ENCODE results near the gene GPRASP1. TPM values are rescaled to one million over a fixed set of nuclear protein-coding genes. Genes with fewer than 3 reads are reported as not detected.

Gene GPRASP1
- total RNA-seq, 4 donors from 2014 or later = 1.2 to 8.6 (median 6.5) TPM

GRCh38 chrX:102610905-102611304 lies 40.4 kb upstream of the GPRASP1 start:
- no peaks in the 10 kb centered on the region for H3K4me1 ChIP-seq
- WGBS, 2 donors (ENCODE audit: low coverage in 1 of 2) = 60% methylated on average over 4 of the region's 4 CpGs; no CpG with 5 or more reads in 1 of the 2 donors
- no peak for DNase-seq
- H3K4me3 ChIP-seq = no peak overlapping the region
- no peak overlapping the region for H3K27ac ChIP-seq
- in situ Hi-C loops (cut with MboI; ENCODE audit: low pct_ligation_motif_present in 1 of 4, low pct_unique_long_range_greater_than_20kb in 1 of 4, low sequenced_read_pairs in 3 of 4) (no loop called here), intact Hi-C loops (cut with DNase I; ENCODE audit: low total_unique reads) (no loop called here)
- no peaks in the 10 kb centered on the region for H3K27me3 ChIP-seq
- H3K9me3 ChIP-seq = no peaks in the 10 kb centered on the region
- TF ChIP-seq CTCF (IDR thresholded peaks at IDR 0.05) (no peak), EP300 (IDR thresholded peaks at IDR 0.05; ENCODE audit: low read depth) (no peak), POLR2A (IDR thresholded peaks at IDR 0.05) (no peak), POLR2AphosphoS5 (IDR thresholded peaks at IDR 0.05) (no peak)
- H3K36me3 ChIP-seq = no peaks in the 10 kb centered on the region

DNA sequence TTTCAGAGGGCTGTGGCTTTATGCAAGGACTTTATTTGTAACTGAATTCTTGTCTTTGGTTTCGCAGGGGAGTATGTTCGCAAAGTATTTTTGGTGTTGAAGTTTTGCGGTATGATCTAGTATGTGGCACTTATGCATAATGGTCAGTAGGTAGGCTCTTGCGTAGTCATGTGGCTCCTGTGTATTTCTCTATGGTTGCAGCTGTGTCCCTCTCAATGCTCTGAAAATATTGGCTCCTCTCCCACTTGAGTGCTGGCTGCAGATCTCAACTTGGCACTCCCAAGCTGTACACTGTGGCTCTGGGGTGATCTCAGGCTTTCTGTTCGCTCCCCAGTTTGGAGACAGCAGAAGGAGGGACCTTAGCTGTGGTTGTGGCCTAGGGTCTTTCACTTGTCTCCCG lies 27.2 kb upstream of the GPRASP1 start:
- no peaks in the 10 kb centered on the region for H3K27me3 ChIP-seq
- 87% methylated on average over 6 of the region's 6 CpGs; no CpG with 5 or more reads in 1 of the 2 donors for WGBS, 2 donors (ENCODE audit: low coverage in 1 of 2)
- no peaks in the 10 kb centered on the region for H3K4me1 ChIP-seq
- no peak overlapping the region for H3K4me3 ChIP-seq
- H3K36me3 ChIP-seq = no peaks in the 10 kb centered on the region
- H3K27ac ChIP-seq = no peak overlapping the region
- in situ Hi-C loops (cut with MboI; ENCODE audit: low pct_ligation_motif_present in 1 of 4, low pct_unique_long_range_greater_than_20kb in 1 of 4, low sequenced_read_pairs in 3 of 4) = no loop called here
- no peaks in the 10 kb centered on the region for H3K9me3 ChIP-seq
- intact Hi-C loops (cut with DNase I; ENCODE audit: low total_unique reads) = no loop called here
- no peak for TF ChIP-seq POLR2AphosphoS5 (IDR thresholded peaks at IDR 0.05)
- TF ChIP-seq CTCF (IDR thresholded peaks at IDR 0.05) = no peak
- no peak for TF ChIP-seq EP300 (IDR thresholded peaks at IDR 0.05; ENCODE audit: low read depth)
- TF ChIP-seq POLR2A (IDR thresholded peaks at IDR 0.05) = no peak
- DNase-seq = no peak

DNA sequence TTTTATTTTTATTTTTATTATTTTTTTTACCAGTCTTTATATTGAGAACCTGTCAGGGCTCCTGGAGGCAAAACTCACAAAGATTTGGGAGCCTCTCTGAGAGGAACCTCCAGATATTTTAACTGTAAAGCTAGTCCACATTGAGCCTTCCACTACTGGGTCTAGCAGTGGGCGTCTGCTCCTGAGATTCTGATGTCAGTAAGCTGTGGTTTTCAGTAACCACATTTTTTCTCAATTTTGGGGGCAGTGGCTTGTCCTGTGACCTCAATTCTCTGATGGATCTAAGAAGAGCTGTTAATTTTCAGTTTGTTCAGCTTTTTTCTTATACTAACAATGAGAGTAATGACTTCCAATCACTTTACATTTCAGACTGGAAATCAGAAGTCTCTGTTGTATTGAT lies 23.6 kb upstream of the GPRASP1 start:
- Histone ChIP-seq H3K4me1 (no peaks in the 10 kb centered on the region), H3K4me3 (no peak overlapping the region), H3K9me3 (no peaks in the 10 kb centered on the region), H3K36me3 (no peaks in the 10 kb centered on the region), H3K27ac (no peak overlapping the region), H3K27me3 (no peaks in the 10 kb centered on the region)
- DNase-seq = no peak
- 63% methylated on average over 1 of the region's 1 CpG; no CpG with 5 or more reads in 1 of the 2 donors for WGBS, 2 donors (ENCODE audit: low coverage in 1 of 2)
- intact Hi-C loops (cut with DNase I; ENCODE audit: low total_unique reads) (no loop called here), in situ Hi-C loops (cut with MboI; ENCODE audit: low pct_ligation_motif_present in 1 of 4, low pct_unique_long_range_greater_than_20kb in 1 of 4, low sequenced_read_pairs in 3 of 4) (no loop called here)
- TF ChIP-seq POLR2A (IDR thresholded peaks at IDR 0.05) (no peak), POLR2AphosphoS5 (IDR thresholded peaks at IDR 0.05) (no peak), EP300 (IDR thresholded peaks at IDR 0.05; ENCODE audit: low read depth) (no peak), CTCF (IDR thresholded peaks at IDR 0.05) (no peak)

DNA sequence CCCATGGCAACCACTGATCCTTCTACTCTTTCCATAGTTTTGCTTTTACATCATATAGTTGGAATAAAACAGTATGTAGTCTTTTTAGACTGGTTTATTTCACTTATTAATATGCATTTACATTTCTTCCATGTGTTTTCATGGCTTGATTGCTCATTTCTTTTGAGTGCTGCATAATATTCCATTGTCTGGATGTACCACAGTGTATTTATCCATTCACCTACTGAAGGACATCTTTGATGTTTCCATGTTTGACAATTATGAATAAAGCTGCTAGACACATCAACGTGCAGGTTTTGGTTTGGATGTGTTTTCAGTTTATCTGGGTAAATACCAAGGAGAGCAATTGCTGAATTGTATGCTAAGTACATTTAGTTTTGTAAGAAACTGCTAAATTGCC lies 13.7 kb upstream of the GPRASP1 start:
- in situ Hi-C loops (cut with MboI; ENCODE audit: low pct_ligation_motif_present in 1 of 4, low pct_unique_long_range_greater_than_20kb in 1 of 4, low sequenced_read_pairs in 3 of 4) (no loop called here), intact Hi-C loops (cut with DNase I; ENCODE audit: low total_unique reads) (no loop called here)
- H3K4me3 ChIP-seq = no peak overlapping the region
- no peak for DNase-seq
- H3K9me3 ChIP-seq = no peaks in the 10 kb centered on the region
- WGBS, 2 donors (ENCODE audit: low coverage in 1 of 2) = 83% methylated on average over 1 of the region's 1 CpG; no CpG with 5 or more reads in 1 of the 2 donors
- H3K27ac ChIP-seq = no peak overlapping the region
- no peaks in the 10 kb centered on the region for H3K4me1 ChIP-seq
- no peaks in the 10 kb centered on the region for H3K36me3 ChIP-seq
- no peaks in the 10 kb centered on the region for H3K27me3 ChIP-seq
- TF ChIP-seq EP300 (IDR thresholded peaks at IDR 0.05; ENCODE audit: low read depth) = no peak
- no peak for TF ChIP-seq POLR2AphosphoS5 (IDR thresholded peaks at IDR 0.05)
- TF ChIP-seq CTCF (IDR thresholded peaks at IDR 0.05) = no peak
- TF ChIP-seq POLR2A (IDR thresholded peaks at IDR 0.05) = no peak
